Tibial artery (tissue), 4 donors: ENCODE measurements around the gene EIPR1.
"Not testable (repeated sequence)": the region's sequence is repeated elsewhere in the genome, so short reads cannot be mapped to it uniquely, and the experiment has no call there.

ENCODE experiments used
- DNase-seq, 2 donors: peaks; one replicate each; pipeline ENCODE4 v3.0.0-alpha.2; 2019
- H3K27ac ChIP-seq, 2 donors: fragments of 200-600 bp; sonication (generic) in 1 of 2; 1 replicate in 1 of 2; 2 replicates in 1 of 2; pipeline ENCODE4 v1.5.1; 2018 to 2019; ENCODE audit warnings: mild to moderate bottlenecking in 1 of 2
- H3K27me3 ChIP-seq, 2 donors: fragments of 200-600 bp; sonication (generic) in 1 of 2; one replicate each; pipeline versions ENCODE4 v1.5.1 to v1.6.0; 2016 to 2019
- H3K36me3 ChIP-seq, 3 donors: fragments of 200-600 bp; sonication (generic) in 2 of 3; one replicate each; pipeline ENCODE4 v1.5.1; 2016 to 2019; ENCODE audit warnings: mild to moderate bottlenecking in 2 of 3
- H3K4me1 ChIP-seq, 4 donors: fragments of 200-600 bp; sonication (generic) in 2 of 4; 1 replicate in 3 of 4; 2 replicates in 1 of 4; pipeline ENCODE4 v1.5.1; 2016 to 2019
- H3K4me3 ChIP-seq, 2 donors: fragments of 200-600 bp; sonication (generic) in 1 of 2; 1 replicate in 1 of 2; 2 replicates in 1 of 2; pipeline ENCODE4 v1.5.1; 2018 to 2019; ENCODE audit warnings: mild to moderate bottlenecking in 2 of 2
- H3K9me3 ChIP-seq, 3 donors: fragments of 200-600 bp; sonication (generic) in 1 of 3; one replicate each; pipeline ENCODE4 v1.5.1; 2016 to 2019
- CTCF ChIP-seq, 2 experiments: fragments of 200-600 bp in 1 of 2; fragments of 450-650 bp in 1 of 2; IDR thresholded peaks; one replicate each; pipeline ENCODE4 v1.5.1; 2017 to 2019; ENCODE audit warnings: antibody characterized with exemption in 2 of 2, mild to moderate bottlenecking in 1 of 2, moderate library complexity in 1 of 2
- intact Hi-C: fragments of 100-400 bp; cut with DNase I; formaldehyde crosslinking; loops from one replicate; pipeline ENCODE4 v1.15.0; 2023; ENCODE audit warnings: low total_unique reads

EIPR1 gene

GRCh38 chr2:3284657-3285630, 92.7 kb downstream of the EIPR1 start:
- DNase-seq = no peak
- Histone ChIP-seq H3K4me1 (peaks cover 0 to 5% (median 0%) of the 10 kb centered on the region in 4 donors), H3K36me3 (no peaks in the 10 kb centered on the region), H3K9me3 (no peaks in the 10 kb centered on the region), H3K27me3 (no peaks in the 10 kb centered on the region), H3K27ac (no peak overlapping the region), H3K4me3 (no peak overlapping the region)
- TF ChIP-seq CTCF (IDR thresholded peaks at IDR 0.05) = no peak
- intact Hi-C loops = no loop called here

- H3K36me3 ChIP-seq, intact Hi-C loops, H3K4me1 ChIP-seq, DNase-seq, H3K9me3 ChIP-seq, H3K4me3 ChIP-seq, H3K27ac ChIP-seq, H3K27me3 ChIP-seq: not testable (repeated sequence)
Observed at GRCh38 chr2:3283876-3284656, 93.6 kb downstream of the EIPR1 start.

- intact Hi-C loops = no loop called here
- DNase-seq = no peak
- no peak for TF ChIP-seq CTCF (IDR thresholded peaks at IDR 0.05)
- no peaks in the 10 kb centered on the region for H3K9me3 ChIP-seq
- no peaks in the 10 kb centered on the region for H3K36me3 ChIP-seq
- no peaks in the 10 kb centered on the region for H3K27me3 ChIP-seq
- H3K4me3 ChIP-seq = no peak overlapping the region
- H3K4me1 ChIP-seq = peaks cover 0 to 5% (median 0%) of the 10 kb centered on the region in 4 donors
- no peak overlapping the region for H3K27ac ChIP-seq
Observed at GRCh38 chr2:3283206-3283605, 94.4 kb downstream of the EIPR1 start.

GRCh38 chr2:3282056-3282998, 95.3 kb downstream of the EIPR1 start:
- no peak overlapping the region for H3K4me3 ChIP-seq
- peak in 1 of 2 donors; percentile 5 for DNase-seq
- intact Hi-C loops = no loop called here
- no peaks in the 10 kb centered on the region for H3K9me3 ChIP-seq
- H3K27me3 ChIP-seq = no peaks in the 10 kb centered on the region
- no peak for TF ChIP-seq CTCF (IDR thresholded peaks at IDR 0.05)
- H3K36me3 ChIP-seq = no peaks in the 10 kb centered on the region
- peaks cover 0 to 5% (median 0%) of the 10 kb centered on the region in 4 donors for H3K4me1 ChIP-seq
- no peak overlapping the region for H3K27ac ChIP-seq

- intact Hi-C loops = no loop called here
- DNase-seq = peak in 1 of 2 donors; percentile 9
- no peak overlapping the region for H3K4me3 ChIP-seq
- no peaks in the 10 kb centered on the region for H3K36me3 ChIP-seq
- H3K27me3 ChIP-seq = no peaks in the 10 kb centered on the region
- peaks cover 0 to 5% (median 0%) of the 10 kb centered on the region in 4 donors for H3K4me1 ChIP-seq
- TF ChIP-seq CTCF (IDR thresholded peaks at IDR 0.05) = no peak
- no peak overlapping the region for H3K27ac ChIP-seq
- H3K9me3 ChIP-seq = peaks cover 0 to 8% (median 0%) of the 10 kb centered on the region in 3 donors
Observed at GRCh38 chr2:3280683-3281520, 96.7 kb downstream of the EIPR1 start.
